Measurements from ENCODE around the gene LHX8. TPM values are rescaled to one million over a fixed set of nuclear protein-coding genes. Genes with fewer than 3 reads are reported as not detected.

Gene LHX8
- total and polyA plus RNA-seq, 2 donors (not counting 3 experiments of a cell fraction or from before 2014, with no cell fraction given): not detected

DNA sequence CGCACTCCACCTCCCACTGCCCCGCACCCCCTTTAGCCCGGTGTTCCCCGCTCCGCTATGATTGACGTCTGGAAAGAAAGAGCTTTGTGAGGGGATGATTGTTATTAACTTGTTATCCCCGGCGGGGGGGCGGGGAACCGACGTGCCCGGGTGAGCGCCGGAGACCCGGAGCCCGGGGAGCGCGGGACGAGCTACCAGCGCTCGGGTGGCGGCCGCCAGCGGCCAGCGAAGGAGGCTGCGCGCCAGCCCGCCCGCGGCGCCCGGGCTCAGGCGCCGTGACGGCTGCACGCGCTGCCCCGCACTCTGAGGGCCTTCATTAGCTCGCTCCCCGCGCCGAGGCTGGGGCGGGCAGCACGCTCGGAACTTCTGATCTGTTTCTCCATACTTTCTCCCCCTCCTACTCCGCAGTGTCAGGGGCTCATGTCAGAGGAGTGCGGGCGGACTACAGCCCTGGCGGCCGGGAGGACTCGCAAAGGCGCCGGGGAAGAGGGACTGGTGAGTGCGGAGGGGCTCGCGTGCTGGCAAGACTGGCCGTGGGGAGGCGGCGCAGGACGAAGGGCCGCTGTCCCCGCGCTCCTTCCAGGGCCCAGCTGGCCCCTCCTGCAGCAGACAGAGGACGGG is 2.1 kb downstream of the LHX8 start:
- POLR2A ChIA-PET: interaction anchor here (0.6 kb wide), 1 partner anchor 89 kb away, joined by 3 read pairs; no protein-coding TSS in a partner anchor
- no peak overlapping the region for H3K4me3 ChIP-seq (replicated peaks in 1 of 3; ENCODE audit: insufficient read depth in 1 of 3, low read depth in 1 of 3, low read length in 3 of 3)
- dilution Hi-C loops (cut with MboI; ENCODE audit: extremely low pct_ligation_motif_present, low sequenced_read_pairs) (no loop called here), intact Hi-C loops (cut with micrococcal nuclease) (loop anchor here (5.0 kb wide), 1 partner anchor 364 kb away; no protein-coding TSS in a partner anchor)
- CTCF ChIA-PET: interaction anchor here (2.2 to 2.6 kb wide), 2 partner anchors 67 to 364 kb away, joined by 6 to 15 read pairs; no protein-coding TSS in a partner anchor
- H3K27ac ChIP-seq (ENCODE audit: insufficient read depth, low read depth, low read length): no peak overlapping the region
- H3K36me3 ChIP-seq (ENCODE audit: control insufficient read depth in 2 of 2, extremely low read depth in 1 of 2, insufficient read depth in 2 of 2, low read length in 2 of 2): no peaks in the 10 kb centered on the region
- no peaks in the 10 kb centered on the region for H3K9me1 ChIP-seq (replicated peaks; ENCODE audit: control insufficient read depth, extremely low read depth, insufficient read depth, low read length)
- H3K27me3 ChIP-seq (ENCODE audit: control insufficient read depth in 2 of 2, insufficient read depth in 2 of 2, low read length in 2 of 2): peaks cover 81 to 97% of the 10 kb centered on the region in 2 experiments
- H2AFZ ChIP-seq (ENCODE audit: low read depth, low read length): peak overlapping the region; percentile 24
- no peaks in the 10 kb centered on the region for H3K9me3 ChIP-seq (replicated peaks; ENCODE audit: control insufficient read depth, insufficient read depth, low read length)
- FAIRE-seq (no peak), DNase-seq (ENCODE audit: low read depth, low spot score) (no peak)
- H3K4me1 ChIP-seq (ENCODE audit: control insufficient read depth, extremely low read depth, insufficient read depth, low read length): no peaks in the 10 kb centered on the region
- BruUV-seq (replicated peaks): no TSS peak
- no peak for TF ChIP-seq MYC (IDR thresholded peaks at IDR 0.05; ENCODE audit: low read depth, low read length)
- TF ChIP-seq EZH2 (IDR thresholded peaks at IDR 0.05; ENCODE audit: borderline replicate concordance, low read depth, low read length, severe bottlenecking): peak; percentile 67
- no peaks in the 10 kb centered on the region for H3K79me2 ChIP-seq (ENCODE audit: control insufficient read depth, insufficient read depth, low read length)
- no peak overlapping the region for H3K9ac ChIP-seq (replicated peaks; ENCODE audit: extremely low read depth, insufficient read depth, low read length)
- H3K4me2 ChIP-seq (ENCODE audit: insufficient read depth, low read length): no peak overlapping the region
- H4K20me1 ChIP-seq (replicated peaks; ENCODE audit: control insufficient read depth, extremely low read depth, insufficient read depth, low read length): no peaks in the 10 kb centered on the region

DNA sequence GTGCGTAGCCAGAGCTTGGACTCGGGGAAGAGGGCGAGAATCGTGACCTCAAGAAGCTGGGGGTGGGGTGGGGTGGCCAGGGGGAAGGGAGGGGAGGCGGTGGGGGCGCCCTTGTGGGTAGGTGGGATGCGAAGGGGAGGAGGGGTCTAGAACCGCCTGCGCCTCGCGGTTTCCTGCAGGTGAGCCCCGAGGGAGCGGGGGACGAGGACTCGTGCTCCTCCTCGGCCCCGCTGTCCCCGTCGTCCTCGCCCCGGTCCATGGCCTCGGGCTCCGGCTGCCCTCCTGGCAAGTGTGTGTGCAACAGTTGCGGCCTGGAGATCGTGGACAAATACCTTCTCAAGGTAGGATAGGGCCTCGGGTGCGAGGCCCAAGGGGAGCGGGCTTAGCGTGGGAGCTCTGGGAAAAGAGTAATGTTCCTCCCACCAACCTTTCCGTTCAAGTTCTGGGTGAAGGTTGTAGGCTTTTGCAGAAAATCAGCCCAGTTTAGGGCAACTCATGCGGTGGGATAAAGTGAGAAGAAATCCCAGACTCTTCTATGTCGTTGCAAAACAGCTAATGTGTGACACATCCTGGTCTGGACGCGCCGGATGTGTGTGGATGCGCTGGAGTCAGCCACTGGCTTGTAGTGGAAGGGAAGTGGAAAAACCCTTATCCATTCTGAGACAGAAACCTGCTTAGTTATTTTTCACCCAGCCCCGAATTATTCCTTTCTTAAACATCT is 2.9 kb downstream of the LHX8 start:
- H3K9ac ChIP-seq (replicated peaks; ENCODE audit: extremely low read depth, insufficient read depth, low read length): no peak overlapping the region
- no peak overlapping the region for H2AFZ ChIP-seq (ENCODE audit: low read depth, low read length)
- no peak overlapping the region for H3K4me3 ChIP-seq (replicated peaks in 1 of 3; ENCODE audit: insufficient read depth in 1 of 3, low read depth in 1 of 3, low read length in 3 of 3)
- H3K4me1 ChIP-seq (ENCODE audit: control insufficient read depth, extremely low read depth, insufficient read depth, low read length): no peaks in the 10 kb centered on the region
- dilution Hi-C loops (cut with MboI; ENCODE audit: extremely low pct_ligation_motif_present, low sequenced_read_pairs) (no loop called here), intact Hi-C loops (cut with micrococcal nuclease) (loop anchor here (5.0 kb wide), 1 partner anchor 365 kb away; no protein-coding TSS in a partner anchor)
- H3K4me2 ChIP-seq (ENCODE audit: insufficient read depth, low read length): no peak overlapping the region
- no peaks in the 10 kb centered on the region for H3K9me1 ChIP-seq (replicated peaks; ENCODE audit: control insufficient read depth, extremely low read depth, insufficient read depth, low read length)
- no peak for TF ChIP-seq EZH2 (IDR thresholded peaks at IDR 0.05; ENCODE audit: borderline replicate concordance, low read depth, low read length, severe bottlenecking)
- DNase-seq (ENCODE audit: low read depth, low spot score) (no peak), FAIRE-seq (no peak)
- ChIA-PET CTCF (interaction anchor here (2.6 kb wide), 1 partner anchor 365 kb away, joined by 15 read pairs; no protein-coding TSS in a partner anchor), POLR2A (no interaction called here)
- H3K27me3 ChIP-seq (ENCODE audit: control insufficient read depth in 2 of 2, insufficient read depth in 2 of 2, low read length in 2 of 2): peaks cover 73 to 97% of the 10 kb centered on the region in 2 experiments
- BruUV-seq (replicated peaks): no TSS peak
- no peaks in the 10 kb centered on the region for H4K20me1 ChIP-seq (replicated peaks; ENCODE audit: control insufficient read depth, extremely low read depth, insufficient read depth, low read length)
- H3K27ac ChIP-seq (ENCODE audit: insufficient read depth, low read depth, low read length): no peak overlapping the region
- H3K36me3 ChIP-seq (ENCODE audit: control insufficient read depth in 2 of 2, extremely low read depth in 1 of 2, insufficient read depth in 2 of 2, low read length in 2 of 2): no peaks in the 10 kb centered on the region
- H3K9me3 ChIP-seq (replicated peaks; ENCODE audit: control insufficient read depth, insufficient read depth, low read length): no peaks in the 10 kb centered on the region
- no peaks in the 10 kb centered on the region for H3K79me2 ChIP-seq (ENCODE audit: control insufficient read depth, insufficient read depth, low read length)
